LNCAP (cell line): ENCODE data around the gene DCXR.
A peak's percentile ranks its signal among the peaks of the same experiment; 100 is the strongest.

Experiments used
- CTCF ChIP-seq: fragments of 450-650 bp; IDR thresholded peaks from 2 replicates; pipeline ENCODE4 v1.5.1; 2017; ENCODE audit warnings: mild to moderate bottlenecking

The DCXR gene

DNA sequence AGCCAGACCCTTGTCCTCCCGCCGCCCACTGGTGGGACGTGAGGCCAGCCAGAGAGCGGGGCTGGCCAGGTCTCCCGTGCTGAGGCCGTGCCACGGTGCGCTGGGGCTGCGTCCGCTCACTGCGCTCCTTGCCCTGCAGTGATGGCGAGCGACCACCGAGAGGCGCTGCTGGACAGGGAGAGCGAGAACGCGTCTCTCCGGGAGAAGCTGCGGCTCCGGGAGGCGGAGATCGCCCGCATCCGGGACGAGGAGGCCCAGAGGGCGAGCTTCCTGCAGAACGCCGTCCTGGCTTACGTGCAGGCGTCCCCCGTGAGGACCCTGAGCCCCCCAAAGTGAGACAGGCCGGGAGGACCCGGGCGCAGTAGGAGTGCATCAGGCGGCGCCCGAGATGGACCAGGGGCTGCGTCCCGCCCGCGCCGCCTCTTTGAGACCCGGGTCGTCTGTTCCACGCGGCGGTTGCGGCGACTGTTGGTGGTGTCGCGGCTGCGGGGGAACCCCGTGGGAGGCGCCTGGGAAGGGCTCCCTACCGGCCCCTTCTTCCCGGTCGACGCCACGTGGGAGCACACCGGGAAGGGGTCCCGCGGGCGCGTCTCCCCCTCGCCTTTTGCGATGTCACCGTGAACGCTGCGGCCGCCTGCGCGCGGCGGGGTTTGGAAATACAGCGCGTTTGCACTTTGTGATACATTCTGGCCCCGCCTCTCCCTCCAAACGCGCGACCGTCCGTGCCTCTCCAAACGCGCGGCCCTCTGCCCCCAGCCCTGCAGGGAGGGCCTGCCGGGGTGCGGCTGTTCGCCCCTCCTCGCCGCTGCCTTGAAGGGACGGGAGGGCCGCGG, 6.8 kb downstream of the DCXR start:
- TF ChIP-seq CTCF = peak; percentile 79

DNA sequence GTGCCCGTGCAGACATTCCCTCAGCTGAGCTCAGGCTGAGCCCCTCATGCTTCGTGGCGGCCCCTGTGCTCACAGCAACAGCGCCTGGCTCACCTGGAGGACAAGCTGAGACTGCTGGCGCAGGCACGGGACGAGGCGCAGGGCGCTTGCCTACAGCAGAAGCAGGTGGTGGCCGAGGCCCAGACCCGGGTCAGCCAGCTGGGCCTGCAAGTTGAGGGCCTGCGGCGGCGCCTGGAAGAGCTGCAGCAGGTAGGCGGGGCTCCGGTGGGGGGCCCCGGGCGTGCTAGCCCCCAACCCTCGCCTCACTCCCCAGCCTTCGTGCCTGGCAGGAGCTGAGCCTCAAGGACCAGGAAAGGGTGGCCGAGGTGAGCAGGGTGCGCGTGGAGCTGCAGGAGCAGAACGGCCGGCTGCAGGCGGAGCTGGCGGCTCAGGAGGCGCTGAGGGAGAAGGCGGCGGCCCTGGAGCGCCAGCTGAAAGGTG, 7.5 kb downstream of the DCXR start:
- TF ChIP-seq CTCF = no peak

DNA sequence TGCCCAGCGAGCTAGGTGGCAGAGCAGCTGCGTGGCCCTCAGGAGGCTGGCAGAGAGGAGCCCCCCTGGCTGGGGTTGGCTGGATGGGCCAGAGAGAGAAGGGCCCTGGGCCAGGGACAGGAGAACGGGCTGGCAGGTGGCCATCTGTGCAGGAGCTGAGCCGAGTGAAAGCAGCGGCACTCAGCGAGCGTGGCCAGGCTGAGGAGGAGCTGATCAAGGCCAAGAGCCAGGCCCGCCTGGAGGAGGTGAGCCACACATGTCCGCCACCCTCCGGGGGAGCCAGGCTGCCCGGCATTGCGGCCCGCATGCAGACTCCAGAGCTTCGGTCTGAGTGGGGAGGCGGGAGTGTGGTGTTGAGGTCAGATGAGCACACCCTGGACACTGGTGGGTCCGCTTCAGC, 8.1 kb downstream of the DCXR start:
- TF ChIP-seq CTCF = no peak

- no peak for TF ChIP-seq CTCF
These were observed 8.5 kb downstream of the DCXR start for GRCh38 chr17:82028966-82029365.

DNA sequence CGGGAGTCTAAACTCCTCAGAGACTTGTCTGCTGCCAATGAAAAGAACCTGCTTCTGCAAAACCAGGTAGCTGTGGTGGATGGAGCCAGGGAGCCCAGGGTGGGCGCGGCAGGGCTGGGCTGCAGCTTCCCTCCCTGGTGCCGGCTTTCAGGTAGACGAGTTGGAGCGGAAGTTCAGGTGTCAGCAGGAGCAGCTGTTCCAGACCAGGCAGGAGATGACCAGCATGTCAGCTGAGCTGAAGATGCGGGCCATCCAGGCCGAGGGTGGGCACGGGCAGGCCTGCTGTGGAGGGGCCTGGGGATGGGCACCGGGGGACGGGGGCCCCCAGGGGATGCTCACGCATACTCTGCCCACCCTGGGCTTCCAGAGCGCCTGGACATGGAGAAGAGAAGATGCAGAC, 9.3 kb downstream of the DCXR start:
- TF ChIP-seq CTCF = no peak

GRCh38 chr17:82025401-82026107, 11.9 kb downstream of the DCXR start:
- TF ChIP-seq CTCF = no peak

GRCh38 chr17:82024859-82025258, 12.6 kb downstream of the DCXR start:
- no peak for TF ChIP-seq CTCF
